Suprapubic skin (tissue), 4 donors: ENCODE data around the gene FYB2.

ENCODE experiments used
- CTCF ChIP-seq, 2 donors: fragments of 200-600 bp in 1 of 2; fragments of 450-650 bp in 1 of 2; sonication (generic) in 1 of 2; IDR thresholded peaks; one replicate each; pipeline ENCODE4 v1.5.1; 2016 to 2019; ENCODE audit warnings: antibody characterized with exemption in 2 of 2, mild to moderate bottlenecking in 1 of 2, moderate library complexity in 1 of 2
- EP300 ChIP-seq: sonication (generic); formaldehyde crosslinking; IDR thresholded peaks from one replicate; pipeline ENCODE4 v1.6.1; 2017; ENCODE audit warnings: antibody characterized with exemption
- POLR2A ChIP-seq, 2 donors: fragments of 450-650 bp; IDR thresholded peaks; one replicate each; pipeline ENCODE4 v1.6.1; 2017; ENCODE audit warnings: antibody characterized with exemption in 2 of 2, mild to moderate bottlenecking in 2 of 2, moderate library complexity in 2 of 2
- POLR2AphosphoS5 ChIP-seq, 3 donors: sonication (generic); formaldehyde crosslinking; IDR thresholded peaks; one replicate each; pipeline ENCODE4 v1.6.1; 2017; ENCODE audit warnings: antibody characterized with exemption in 3 of 3

- TF ChIP-seq CTCF (IDR thresholded peaks at IDR 0.05), result no peak
- TF ChIP-seq EP300, result no peak
- no peak for TF ChIP-seq POLR2A (IDR thresholded peaks at IDR 0.05)
- TF ChIP-seq POLR2AphosphoS5 (IDR thresholded peaks at IDR 0.05), result no peak
These were observed 48.3 kb upstream of the FYB2 start for GRCh38 chr1:56867491-56867890.
